Activated CD8-positive, alpha-beta memory T cell treated with anti-CD3 and anti-CD28 coated beads, Interleukin-2, amount 50 U/mL, for 4 hours (primary cell): ENCODE data around the gene MYL6.
A peak's percentile ranks its signal among the peaks of the same experiment; 100 is the strongest.
"Not testable (repeated sequence)": the region's sequence is repeated elsewhere in the genome, so short reads cannot be mapped to it uniquely, and the experiment has no call there.

Experiments used
- DNase-seq: peaks from one replicate; pipeline ENCODE4 v3.0.0-alpha.2; 2020

The MYL6 gene

DNA sequence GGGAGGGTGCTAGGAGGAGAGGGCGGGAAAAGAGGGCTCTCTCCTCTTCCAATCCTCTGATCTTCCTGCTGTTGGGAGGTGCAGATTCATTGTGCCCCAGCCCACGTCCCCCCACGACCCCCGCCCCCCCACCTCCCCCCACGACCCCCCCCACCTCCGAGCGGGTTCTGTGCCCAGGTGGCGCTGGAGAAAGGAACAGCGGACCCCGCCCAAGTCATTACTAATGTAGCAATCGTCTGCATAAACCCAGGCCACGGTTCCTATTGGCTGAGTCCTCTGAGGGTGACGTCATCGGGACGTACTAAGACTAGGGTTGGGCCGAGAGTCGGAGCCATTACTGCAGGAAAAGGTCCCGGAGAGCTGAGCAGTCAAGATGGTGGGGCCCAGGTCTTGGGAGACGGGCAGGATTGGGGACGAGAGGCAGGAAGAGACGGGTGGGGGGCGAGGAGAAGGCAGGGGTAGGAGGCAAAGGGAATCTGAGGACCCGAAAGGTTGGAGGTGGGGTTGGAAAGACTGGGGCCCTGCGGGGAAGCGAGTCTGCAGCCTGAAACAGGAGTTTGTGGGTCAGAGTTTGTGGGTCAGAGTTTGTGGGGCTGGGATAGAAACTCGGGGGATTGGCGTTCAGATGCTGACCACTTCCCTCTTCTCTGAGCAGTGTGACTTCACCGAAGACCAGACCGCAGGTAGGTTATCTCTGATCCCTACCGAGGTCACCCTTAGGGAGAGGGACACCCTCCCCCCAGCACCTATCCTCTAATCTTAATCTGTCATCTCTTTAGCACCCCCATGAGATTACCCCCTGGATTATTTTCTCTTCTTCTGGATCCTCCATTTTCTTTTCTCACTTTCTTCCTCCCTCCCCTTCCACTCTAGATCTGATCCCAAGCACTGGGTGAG lies at the start of gene MYL6:
MYL6 (plus strand) TSS at position 331 of the 897 bp plus-strand sequence; CDS start at position 374, 43 bp downstream.
- DNase-seq: peak; percentile 88

DNA sequence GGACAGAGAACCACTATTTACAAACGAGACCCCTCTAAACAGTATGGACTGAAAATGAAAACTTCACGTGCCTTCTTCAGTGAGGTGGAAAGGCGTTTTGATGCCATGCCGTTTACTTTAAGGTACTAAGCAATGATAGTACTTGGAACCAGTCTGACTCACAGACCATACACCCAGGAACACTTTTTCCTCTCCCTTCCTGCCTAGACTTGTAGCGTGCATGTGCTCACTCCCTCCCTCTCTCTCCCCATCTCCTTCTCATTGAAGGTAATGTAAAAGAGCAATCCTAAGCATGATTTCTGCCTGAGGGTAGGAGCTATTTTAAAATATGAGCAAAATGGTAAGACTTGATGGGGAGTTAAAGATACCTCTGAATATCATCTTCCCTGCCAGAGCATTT lies 47.6 kb upstream of the MYL6 start:
- DNase-seq: no peak

DNA sequence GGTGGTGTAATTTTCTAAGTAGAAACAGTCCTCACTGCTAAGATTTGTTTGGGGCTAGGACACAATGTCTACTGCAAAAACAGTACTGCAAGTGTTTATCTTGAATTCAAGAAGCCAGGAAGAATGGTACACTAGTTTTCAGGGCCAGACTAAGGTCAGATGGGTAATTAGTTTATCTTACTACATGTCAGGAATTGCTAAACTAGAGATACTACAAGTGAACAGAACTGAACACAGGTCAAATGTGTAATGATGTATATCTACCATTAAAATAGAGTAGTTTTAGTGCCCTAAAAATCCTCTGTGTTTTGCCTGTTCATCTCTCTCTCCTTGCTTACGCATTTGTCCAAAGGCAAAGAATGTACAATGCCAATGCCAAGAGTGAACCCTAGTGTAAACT lies 44.1 kb upstream of the MYL6 start:
- DNase-seq: no peak

DNA sequence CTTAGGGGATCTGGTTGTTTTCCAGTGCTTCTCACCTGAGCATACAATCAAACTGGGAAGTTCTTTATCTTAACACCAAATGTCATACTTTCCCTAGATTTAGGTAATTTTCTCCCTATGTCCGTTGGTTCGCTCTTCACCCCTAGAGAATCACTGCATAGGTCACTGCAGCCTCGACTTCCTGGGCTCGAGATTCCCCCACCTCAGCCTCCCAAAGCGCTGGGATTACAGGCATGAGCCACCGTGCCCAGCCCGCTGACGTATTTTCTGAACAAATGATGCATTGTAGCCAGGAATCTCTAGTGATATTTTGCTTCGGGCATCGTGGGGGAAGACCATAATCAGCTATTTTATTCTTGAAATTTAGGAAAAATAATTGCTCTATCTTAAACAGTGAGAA lies 42.8 kb upstream of the MYL6 start:
- no peak for DNase-seq

DNA sequence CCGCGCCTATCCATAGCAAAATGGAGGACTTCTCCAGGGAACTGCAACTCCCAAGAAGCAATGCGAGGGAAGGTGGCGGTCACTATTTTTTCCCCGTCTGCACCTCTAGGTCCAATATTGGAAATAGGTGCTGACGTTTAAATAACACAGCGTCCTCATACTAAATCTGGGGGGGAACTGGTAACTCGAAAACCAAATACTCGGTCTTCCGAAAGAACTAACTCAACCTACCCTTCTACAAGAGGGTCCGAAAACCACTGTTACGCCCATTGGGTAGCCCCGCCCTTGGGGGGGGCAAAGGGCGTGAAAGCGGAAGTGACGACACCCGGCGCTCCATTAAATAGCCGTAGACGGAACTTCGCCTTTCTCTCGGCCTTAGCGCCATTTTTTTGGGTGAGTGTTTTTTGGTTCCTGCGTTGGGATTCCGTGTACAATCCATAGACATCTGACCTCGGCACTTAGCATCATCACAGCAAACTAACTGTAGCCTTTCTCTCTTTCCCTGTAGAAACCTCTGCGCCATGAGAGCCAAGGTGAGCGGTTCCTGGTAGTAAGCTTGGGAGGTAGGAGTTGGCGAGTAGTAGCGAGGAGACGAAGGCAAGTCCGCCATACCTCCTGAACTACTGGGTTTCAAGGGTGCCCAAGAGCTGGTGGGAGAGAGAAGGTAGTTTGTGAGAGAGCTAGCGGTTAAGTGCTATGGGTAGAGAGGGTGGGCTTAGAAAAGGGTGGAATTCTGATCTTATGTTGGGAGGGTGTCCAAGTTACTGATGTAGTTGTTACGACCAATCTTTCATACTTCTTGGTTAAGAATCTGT lies 41.7 kb upstream of the MYL6 start, which contains the start of gene RPL41:
RPL41 (plus strand) TSS at position 367 of the 815 bp plus-strand sequence.
- DNase-seq: peak; percentile 95

DNA sequence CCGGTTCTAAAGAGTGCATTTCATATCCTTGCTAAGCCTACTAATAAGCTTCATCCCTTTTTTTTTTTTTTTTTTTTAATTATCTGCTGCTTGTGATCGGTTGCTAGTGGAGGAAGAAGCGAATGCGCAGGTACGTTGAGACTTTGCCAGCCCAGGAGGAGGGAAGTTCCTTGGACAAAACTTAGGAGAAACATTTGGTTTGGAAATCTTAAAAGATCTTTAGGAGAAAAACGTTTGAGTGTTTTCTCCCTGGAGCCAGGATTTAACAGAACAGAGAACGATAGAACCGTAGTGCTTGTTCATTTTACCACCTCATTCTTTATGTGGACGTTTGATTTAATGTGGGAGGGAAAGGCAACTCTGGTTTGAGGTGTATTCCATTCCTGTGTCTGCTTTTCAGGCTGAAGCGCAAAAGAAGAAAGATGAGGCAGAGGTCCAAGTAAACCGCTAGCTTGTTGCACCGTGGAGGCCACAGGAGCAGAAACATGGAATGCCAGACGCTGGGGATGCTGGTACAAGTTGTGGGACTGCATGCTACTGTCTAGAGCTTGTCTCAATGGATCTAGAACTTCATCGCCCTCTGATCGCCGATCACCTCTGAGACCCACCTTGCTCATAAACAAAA lies 41.0 kb upstream of the MYL6 start:
- not testable (repeated sequence) for DNase-seq

DNA sequence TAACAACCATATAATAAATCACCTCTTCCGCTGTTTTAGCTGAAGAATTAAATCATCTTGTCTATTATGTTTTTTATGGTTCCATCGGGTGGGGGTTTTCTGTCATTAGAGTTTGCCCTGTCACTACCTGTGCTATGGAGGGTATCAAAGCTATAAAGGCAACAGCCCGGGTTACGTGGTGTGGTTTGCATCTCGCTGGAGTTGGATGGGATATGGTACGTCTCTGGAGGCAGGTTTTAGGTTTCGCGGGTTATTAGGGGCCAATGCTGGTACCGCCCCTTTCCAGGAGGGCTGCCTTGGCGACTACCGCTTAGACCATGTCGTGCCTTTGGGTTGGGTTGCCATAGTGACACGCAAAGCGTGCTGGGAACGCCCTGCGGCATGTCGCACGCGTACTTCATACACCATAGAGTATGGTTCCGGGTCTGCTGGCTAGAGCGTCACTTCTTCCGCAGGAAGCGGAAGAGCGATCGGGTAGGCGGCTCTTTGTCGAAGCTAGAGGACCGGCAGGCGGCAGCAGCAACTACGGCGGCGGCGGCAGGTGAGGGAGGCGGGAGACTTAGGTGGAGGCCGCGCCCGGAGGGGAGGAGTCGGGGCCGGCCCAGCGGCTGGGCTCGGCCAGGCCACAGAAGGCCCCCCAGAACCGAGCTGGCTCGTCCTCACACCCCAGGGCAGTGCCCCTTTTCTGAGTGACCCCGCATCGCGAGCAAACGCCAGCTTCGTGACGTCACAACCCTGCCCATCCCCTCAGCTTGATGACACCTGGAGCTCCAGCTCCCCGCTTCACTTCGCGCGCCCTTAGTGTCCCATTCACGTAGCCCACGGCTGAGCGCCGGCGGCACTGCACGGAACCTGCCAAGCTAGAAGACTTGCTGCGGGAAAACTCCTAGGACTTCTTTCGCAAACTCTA lies 40.1 kb upstream of the MYL6 start, which contains the start of gene ZC3H10:
ZC3H10 (plus strand) TSS at position 489 of the 910 bp plus-strand sequence. CDS start 2,297 bp downstream, outside the sequence.
- DNase-seq: peak; percentile 95

DNA sequence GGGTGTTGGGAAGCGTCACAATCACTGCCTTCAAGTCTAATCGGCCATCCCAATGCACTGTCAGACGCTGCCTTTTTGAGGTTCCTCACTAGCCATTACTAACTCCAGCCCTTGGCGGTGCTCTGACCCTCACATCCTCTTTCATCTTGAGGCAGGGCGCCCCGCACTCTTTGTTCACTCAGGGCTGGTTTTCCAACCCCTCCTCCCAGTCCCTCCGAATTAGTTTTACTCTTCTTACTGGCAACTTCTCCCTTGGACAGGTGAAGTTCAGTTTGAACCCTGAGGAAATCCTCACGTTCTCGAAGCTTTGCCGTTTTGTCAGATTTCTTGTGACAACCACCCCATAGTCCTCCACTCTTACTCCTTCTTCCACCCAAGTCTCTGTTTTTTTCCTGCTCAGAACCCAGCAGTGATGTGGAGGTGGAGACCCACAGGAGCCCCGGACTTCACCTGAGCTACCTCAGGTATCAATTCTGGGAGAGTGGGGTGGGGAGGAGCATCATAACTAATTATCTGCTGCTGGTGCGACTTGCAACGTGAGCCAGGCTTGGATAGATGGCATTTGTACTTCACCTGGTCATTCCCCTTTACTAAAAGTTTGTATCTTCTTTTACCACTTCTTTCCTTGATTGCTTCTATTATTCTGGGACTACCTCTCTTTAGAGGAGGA lies 39.3 kb upstream of the MYL6 start:
- DNase-seq: no peak

DNA sequence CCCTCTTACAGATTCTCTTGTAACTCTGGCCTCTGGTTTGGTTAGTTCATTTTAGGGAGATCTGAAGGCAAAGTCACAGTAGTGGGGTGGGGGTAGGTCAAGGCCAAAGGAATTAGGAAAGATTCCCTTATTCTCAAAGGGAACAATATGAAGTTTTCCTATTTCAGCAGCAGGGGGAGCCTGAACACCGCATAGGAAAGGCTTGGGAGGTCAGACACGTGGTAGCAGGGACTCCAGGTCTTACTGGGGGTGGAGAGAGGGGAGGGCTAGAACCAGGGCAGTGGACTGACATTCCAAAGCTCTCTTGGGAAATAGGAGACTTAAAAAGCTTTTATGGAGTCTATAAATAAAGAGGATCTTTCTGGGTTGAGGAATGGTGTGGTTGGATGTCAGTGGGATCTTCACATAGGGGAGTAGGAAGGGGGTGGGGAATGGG lies 38.8 kb upstream of the MYL6 start:
- peak; percentile 61 for DNase-seq

DNA sequence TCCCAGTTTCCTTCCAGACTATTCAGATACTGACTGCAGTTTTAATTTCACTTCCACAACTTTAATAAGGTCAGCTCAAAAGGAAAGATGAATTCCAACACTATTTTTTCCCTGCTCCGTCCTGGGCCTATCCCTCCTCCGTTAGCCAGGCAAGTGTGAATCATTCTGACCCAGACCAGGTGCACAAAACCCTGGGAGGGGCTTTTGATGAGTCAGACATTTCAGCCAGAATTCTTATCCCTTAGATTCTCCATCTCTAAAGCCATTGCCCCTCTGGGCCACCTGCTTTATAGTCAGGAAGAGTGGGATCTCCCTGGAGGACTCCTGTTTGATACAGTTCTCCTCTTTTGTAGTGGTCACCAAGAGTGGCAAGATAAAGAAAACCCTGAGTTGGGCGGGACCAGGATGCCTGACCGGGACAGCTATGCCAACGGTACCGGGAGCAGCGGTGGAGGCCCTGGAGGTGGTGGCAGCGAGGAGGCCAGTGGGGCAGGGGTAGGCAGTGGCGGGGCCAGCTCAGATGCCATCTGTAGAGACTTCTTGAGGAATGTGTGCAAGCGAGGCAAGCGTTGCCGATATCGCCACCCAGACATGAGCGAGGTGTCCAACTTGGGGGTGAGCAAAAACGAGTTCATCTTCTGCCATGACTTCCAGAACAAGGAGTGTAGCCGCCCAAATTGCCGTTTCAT lies 37.9 kb upstream of the MYL6 start:
- no peak for DNase-seq

DNA sequence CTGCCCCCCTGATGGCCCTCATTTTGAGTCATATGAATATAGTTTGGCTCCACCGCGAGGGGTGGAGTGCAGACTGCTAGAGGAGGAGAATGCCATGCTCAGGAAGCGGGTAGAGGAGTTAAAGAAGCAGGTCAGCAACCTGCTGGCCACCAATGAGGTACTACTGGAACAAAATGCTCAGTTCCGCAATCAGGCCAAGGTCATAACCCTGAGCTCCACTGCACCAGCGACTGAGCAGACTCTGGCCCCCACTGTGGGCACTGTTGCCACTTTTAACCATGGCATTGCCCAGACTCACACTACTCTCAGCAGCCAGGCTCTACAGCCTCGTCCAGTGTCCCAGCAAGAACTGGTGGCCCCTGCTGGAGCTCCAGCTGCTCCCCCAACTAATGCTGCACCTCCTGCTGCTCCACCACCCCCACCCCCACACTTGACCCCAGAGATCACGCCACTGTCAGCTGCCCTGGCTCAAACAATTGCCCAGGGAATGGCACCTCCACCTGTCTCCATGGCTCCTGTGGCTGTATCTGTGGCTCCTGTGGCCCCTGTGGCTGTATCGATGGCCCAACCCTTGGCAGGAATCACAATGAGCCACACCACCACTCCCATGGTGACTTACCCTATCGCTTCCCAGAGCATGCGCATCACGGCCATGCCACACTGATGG lies 36.8 kb upstream of the MYL6 start:
- DNase-seq: no peak

DNA sequence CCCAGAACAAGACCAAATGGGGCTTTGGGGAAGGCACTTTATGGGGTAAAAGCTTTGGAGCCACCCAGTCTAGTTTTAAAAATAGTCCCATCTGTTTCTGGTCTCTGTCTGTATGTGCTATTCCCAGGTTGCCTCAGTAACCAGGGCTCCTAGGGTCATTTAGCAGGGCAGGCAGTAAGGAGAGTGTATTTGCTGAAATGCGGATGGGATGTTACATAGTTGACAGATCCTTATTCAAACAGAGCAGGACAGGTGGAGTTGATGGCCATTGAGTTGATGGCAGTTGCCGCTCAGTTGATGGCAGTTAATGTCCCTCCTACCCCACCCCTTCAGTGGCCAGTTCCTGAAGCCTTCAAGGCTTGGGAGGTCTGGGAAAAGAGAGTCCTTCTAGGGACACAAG lies 35.5 kb upstream of the MYL6 start:
- no peak for DNase-seq

DNA sequence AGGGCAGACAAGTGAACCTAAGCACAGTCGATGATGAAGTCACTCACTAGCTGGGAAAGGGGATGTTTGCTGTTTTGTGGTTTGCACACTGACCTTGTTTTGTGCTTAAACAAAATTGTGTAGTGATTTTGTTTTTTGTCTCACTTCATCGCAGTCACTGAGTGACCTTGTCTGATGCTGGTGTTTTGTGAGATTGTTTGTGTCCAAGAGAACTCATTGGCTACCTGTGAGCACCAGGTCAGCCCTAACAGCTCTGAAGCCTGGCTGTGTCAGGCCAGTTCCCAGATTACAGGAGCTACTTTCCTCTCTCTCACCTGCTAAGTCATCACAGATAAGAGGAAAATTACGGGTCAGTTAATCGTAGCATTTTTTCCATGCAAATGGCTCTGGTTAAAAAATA lies 34.0 kb upstream of the MYL6 start:
- no peak for DNase-seq

DNA sequence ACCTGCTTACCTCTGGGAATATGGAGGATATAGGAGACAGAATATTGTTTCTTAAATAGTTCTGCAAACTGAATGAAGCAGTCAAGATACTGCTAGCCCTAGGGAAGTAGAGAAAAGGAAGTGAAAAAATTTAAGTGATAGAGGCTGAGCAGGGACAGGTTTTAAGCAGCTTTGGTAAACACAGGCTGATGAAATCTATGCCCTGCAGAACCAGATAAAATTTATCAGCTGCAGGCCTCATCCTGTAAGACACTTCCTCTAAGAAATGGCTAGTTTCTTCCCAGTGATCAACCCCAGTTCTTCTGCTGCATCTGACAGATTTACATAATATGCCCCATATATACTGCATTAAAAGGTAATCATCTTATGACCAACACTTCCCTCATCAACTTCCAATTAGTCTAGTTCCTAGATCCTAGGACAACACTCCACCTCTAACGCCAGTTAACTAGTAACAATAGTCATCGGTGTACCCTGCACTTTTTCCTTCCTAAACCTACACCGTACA lies 31.4 kb upstream of the MYL6 start:
- DNase-seq: no peak

DNA sequence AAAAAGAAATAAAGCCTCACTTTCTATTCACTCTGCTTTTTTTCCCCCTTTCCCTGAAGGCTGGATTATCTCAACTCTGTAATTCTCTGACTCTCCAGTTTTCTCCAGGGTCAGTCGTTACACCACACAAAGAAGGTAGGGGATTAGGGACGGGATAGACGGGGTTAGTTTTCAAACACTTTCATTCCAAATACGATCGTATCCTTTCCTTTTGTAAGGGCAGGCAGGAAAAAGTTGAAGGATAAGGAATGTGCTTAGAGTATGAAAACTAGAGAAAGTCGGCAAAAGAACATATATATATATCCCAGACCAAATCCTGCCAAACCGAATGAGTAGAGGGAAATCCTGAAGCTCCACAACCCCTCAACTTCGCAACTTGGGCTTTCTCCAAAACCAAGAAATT lies 30.7 kb upstream of the MYL6 start:
- DNase-seq: no peak

DNA sequence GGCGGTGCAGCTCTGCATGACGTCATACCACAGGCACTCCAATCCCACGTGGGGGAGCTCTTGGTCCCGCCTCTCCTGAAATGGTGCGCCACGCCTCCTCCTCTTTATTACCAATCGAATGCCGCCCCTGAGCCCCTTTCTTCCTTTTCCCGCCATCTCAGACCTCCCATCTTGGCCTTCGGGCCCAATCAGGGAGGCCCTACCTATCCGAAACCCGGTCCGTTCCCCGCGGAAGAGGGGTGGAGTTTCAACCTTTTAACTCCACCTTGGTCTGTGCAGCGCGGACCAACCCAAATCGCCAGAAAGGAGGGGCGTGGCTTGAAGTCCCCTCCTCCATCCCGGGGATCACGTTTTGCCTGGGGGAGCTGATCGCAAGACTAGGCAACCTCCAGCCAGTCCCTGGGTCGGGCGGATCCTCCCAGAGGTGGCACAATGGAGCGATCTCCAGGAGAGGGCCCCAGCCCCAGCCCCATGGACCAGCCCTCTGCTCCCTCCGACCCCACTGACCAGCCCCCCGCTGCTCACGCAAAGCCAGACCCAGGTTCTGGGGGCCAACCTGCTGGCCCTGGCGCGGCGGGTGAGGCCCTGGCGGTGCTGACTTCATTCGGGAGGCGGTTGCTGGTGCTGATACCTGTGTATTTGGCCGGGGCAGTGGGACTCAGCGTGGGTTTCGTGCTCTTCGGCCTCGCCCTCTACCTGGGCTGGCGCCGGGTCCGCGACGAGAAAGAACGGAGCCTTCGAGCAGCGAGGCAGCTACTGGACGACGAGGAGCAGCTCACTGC lies 30.1 kb upstream of the MYL6 start, which contains the start of gene ESYT1:
ESYT1 (plus strand) TSS at position 380 of the 782 bp plus-strand sequence; CDS start at position 433, 53 bp downstream.
- DNase-seq: peak; percentile 94

DNA sequence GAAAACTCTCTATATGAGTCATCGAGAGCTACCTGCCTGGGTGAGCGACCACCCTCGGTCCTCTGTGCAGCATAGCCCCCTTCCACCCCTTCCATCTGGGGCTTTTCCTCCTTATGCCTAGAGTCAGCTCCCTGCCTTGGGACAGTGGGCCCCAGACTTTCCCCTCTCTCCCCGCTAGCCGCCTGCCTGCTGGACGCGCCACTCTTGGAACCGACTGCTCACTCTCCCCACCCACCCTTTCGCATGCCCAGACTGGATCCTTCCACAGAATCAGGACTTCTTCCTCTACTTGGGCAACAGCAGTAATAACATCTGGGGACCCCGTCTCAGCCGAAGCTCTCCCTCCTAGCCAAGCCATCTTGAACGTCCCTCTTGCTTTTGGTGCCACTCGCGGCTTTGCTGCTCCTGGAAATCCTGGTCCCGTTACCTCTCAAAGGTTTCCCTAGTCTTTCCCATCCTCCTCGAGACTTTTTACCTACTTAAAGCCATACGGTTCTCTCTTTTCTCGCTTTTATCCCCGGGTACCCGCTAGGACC lies 29.4 kb upstream of the MYL6 start:
- no peak for DNase-seq

DNA sequence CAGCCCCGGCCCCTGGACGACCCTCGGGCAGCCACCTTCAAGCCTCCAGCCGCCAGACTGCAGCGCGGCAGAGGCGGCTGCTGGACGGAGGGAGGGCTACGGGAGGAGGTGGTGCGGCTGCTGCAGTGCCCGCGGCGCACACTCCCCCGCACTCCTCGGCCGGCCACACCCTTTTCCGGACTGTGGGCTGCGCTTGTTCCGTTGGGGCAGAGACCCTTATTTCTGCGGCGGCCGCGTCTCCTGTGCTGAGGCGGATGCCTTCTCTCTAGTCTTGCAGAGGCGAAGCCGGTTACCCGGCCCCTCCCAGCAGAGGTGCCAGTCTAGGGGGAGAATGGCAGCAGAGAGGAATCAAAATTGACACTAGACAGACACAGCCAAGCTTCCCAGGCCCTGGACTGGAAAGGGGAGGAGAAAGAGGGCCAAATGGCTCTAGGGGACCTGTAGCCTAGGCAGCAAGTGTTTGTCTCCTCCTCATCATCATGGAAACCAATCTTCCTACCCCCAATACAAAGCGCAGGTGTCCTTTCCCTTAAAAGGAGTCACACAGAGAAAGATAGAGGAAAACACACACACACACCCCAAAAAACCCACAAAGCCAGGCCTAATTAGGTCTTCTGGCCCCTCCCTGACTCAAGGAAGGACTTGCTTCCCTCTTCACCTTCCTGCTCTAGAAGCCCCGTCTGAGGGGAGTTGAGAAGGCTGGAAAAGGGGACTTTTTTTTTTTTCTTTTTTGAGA lies 28.8 kb upstream of the MYL6 start:
- peak; percentile 69 for DNase-seq
